HepG2 (cell line): ENCODE data around the gene UTP4. TPM values are rescaled to one million over a fixed set of nuclear protein-coding genes. Genes with fewer than 3 reads are reported as not detected.

Source experiments
- ATF7-NPFF ChIP-seq: sonication (generic); formaldehyde crosslinking; IDR thresholded peaks from 2 replicates; pipeline ENCODE4 v1.8.1; 2023; ENCODE audit warnings: mild to moderate bottlenecking, low read depth, missing genetic modification reagents, moderate library complexity
- BRD4 ChIP-seq: sonication (generic); formaldehyde crosslinking; IDR thresholded peaks from 2 replicates; pipeline ENCODE4 v1.4.0; 2020; ENCODE audit warnings: missing genetic modification reagents
- CEBPG ChIP-seq: IDR thresholded peaks from 2 replicates; pipeline ENCODE4 v1.6.1; 2016
- CHCHD3 ChIP-seq: sonication (generic); formaldehyde crosslinking; IDR thresholded peaks from 2 replicates; pipeline ENCODE4 v1.8.0; 2022; ENCODE audit warnings: mild to moderate bottlenecking, missing genetic modification reagents, moderate library complexity
- HMG20A ChIP-seq: IDR thresholded peaks from 2 replicates; pipeline ENCODE4 v1.6.1; 2016; ENCODE audit warnings: borderline replicate concordance
- IKZF4 ChIP-seq: sonication (generic); formaldehyde crosslinking; IDR thresholded peaks from 2 replicates; pipeline ENCODE4 v1.5.1; 2020; ENCODE audit warnings: borderline replicate concordance, mild to moderate bottlenecking, low read depth, missing genetic modification reagents; ENCODE audit errors: not compliant biosample characterization
- MAFF ChIP-seq: IDR thresholded peaks from 2 replicates; pipeline ENCODE4 v1.6.1; 2011; ENCODE audit warnings: low read depth, low read length, improper control_type of control experiment
- MED13 ChIP-seq: sonication (generic); formaldehyde crosslinking; IDR thresholded peaks from 2 replicates; pipeline ENCODE4 v1.5.0; 2020; ENCODE audit warnings: missing genetic modification reagents
- MLLT10 ChIP-seq: sonication (generic); formaldehyde crosslinking; IDR thresholded peaks from 2 replicates; pipeline ENCODE4 v1.4.0; 2020; ENCODE audit warnings: missing genetic modification reagents
- MZF1 ChIP-seq: sonication (generic); formaldehyde crosslinking; IDR thresholded peaks from 2 replicates; pipeline ENCODE4 v1.8.1; 2023; ENCODE audit warnings: mild to moderate bottlenecking, missing genetic modification reagents, borderline replicate concordance
- PHF20 ChIP-seq: sonication (generic); formaldehyde crosslinking; IDR thresholded peaks from 2 replicates; pipeline ENCODE4 v1.5.0; 2020; ENCODE audit warnings: mild to moderate bottlenecking, missing genetic modification reagents
- PHF8 ChIP-seq: sonication (generic); formaldehyde crosslinking; IDR thresholded peaks from 2 replicates; pipeline ENCODE4 v1.5.0; 2020; ENCODE audit warnings: missing genetic modification reagents
- RFX3 ChIP-seq: IDR thresholded peaks from 2 replicates; pipeline ENCODE4 v1.6.1; 2016; ENCODE audit warnings: missing biosample characterization, missing genetic modification reagents
- ZKSCAN1 ChIP-seq: fragments of 150-350 bp; IDR thresholded peaks from 2 replicates; pipeline ENCODE4 v1.6.1; 2014; ENCODE audit warnings: low read length
- ZNF552 ChIP-seq: sonication (generic); formaldehyde crosslinking; IDR thresholded peaks from 2 replicates; pipeline ENCODE4 v1.9.0; 2022; ENCODE audit warnings: missing genetic modification reagents, mild to moderate bottlenecking, borderline replicate concordance
- ZNF709 ChIP-seq: sonication (generic); formaldehyde crosslinking; IDR thresholded peaks from 2 replicates; pipeline ENCODE4 v1.5.0; 2020; ENCODE audit warnings: mild to moderate bottlenecking, missing genetic modification reagents
- ZNF782 ChIP-seq: sonication (generic); formaldehyde crosslinking; IDR thresholded peaks from 2 replicates; pipeline ENCODE4 v1.4.0; 2020; ENCODE audit warnings: missing genetic modification reagents, mild to moderate bottlenecking, borderline replicate concordance
- ZSCAN20 ChIP-seq: sonication (generic); formaldehyde crosslinking; IDR thresholded peaks from 2 replicates; pipeline ENCODE4 v1.4.0; 2020; ENCODE audit warnings: missing genetic modification reagents, mild to moderate bottlenecking, borderline replicate concordance
- polyA plus RNA-seq, 8 experiments: library from polyadenylated mRNA; depleted of rRNA in 3 of 8; stranded (reverse) in 7 of 8; unstranded in 1 of 8; fragments of >200 nt; fragmentation: Illumina TruSeq in 4 of 8; extraction: Trizol in 4 of 8; gene quantifications; 2 replicates each; pipeline versions ENCODE4 v1.2.1 to v1.2.3, GENCODE V29; 2011 to 2016; ENCODE audit warnings: low read depth in 4 of 8, missing spikeins in 1 of 8, mixed read lengths in 1 of 8; ENCODE audit not compliant: insufficient read depth in 1 of 8
- total RNA-seq, 5 experiments: library from RNA; depleted of rRNA; stranded (reverse); fragments of >200 nt; fragmentation: Illumina TruSeq; extraction: Trizol; gene quantifications; 2 replicates each; pipeline ENCODE4 v1.2.3, GENCODE V29; 2016; ENCODE audit warnings: low read depth in 1 of 5
- TF ChIP-seq, protein P1 (sequence below): sonication (generic); formaldehyde crosslinking; IDR thresholded peaks from 2 replicates; pipeline ENCODE4 v1.5.0; 2020; ENCODE audit warnings: mild to moderate bottlenecking, missing genetic modification reagents
- TF ChIP-seq, protein P2 (sequence below): sonication (generic); formaldehyde crosslinking; IDR thresholded peaks from 2 replicates; pipeline ENCODE4 v1.4.0; 2020; ENCODE audit warnings: mild to moderate bottlenecking, missing genetic modification reagents
- TF ChIP-seq, protein P3 (sequence below): sonication (generic); formaldehyde crosslinking; IDR thresholded peaks from 2 replicates; pipeline ENCODE4 v1.5.0; 2020; ENCODE audit warnings: missing genetic modification reagents
- TF ChIP-seq, protein P4 (sequence below): IDR thresholded peaks from 2 replicates; pipeline ENCODE4 v1.6.1; 2016; ENCODE audit warnings: low read depth

The UTP4 gene
- total and polyA plus RNA-seq, 2 of the 13 experiments (the other 11 are each of a cell fraction or from before 2014, with no cell fraction given) = 30.0 to 85.8 TPM

DNA sequence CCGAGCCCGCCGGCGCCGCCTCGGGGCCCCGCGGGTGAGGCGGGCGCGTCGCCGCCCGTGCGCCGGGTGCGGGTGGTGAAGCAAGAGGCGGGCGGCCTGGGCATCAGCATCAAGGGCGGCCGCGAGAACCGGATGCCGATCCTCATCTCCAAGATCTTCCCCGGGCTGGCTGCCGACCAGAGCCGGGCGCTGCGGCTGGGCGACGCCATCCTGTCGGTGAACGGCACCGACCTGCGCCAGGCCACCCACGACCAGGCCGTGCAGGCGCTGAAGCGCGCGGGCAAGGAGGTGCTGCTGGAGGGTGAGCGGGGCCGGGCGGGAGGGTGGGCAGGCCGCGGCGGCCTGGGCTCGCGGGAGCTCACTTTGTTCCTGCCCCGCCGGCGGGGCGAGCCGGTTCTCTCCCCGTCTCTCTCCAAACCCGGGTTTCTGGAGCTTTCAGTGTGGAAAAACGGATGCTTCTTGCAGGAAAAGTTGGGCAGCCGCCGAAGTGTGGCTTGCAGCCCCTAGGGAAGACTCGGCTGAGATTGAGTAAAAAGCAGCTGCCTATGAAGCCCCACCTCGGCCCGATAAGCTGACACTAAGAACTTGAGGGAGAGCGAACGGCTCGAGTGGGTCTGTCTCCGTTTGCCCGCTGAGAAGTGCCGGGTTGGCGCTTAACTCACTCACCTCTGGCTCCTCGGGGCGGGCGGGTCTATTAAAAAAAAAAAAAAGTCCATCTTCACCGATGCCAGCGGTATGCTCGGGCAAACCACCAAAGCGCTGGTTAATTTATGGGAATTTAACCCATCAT, 55.2 kb downstream of the UTP4 start (continued):
- TF ChIP-seq, protein P1, sequence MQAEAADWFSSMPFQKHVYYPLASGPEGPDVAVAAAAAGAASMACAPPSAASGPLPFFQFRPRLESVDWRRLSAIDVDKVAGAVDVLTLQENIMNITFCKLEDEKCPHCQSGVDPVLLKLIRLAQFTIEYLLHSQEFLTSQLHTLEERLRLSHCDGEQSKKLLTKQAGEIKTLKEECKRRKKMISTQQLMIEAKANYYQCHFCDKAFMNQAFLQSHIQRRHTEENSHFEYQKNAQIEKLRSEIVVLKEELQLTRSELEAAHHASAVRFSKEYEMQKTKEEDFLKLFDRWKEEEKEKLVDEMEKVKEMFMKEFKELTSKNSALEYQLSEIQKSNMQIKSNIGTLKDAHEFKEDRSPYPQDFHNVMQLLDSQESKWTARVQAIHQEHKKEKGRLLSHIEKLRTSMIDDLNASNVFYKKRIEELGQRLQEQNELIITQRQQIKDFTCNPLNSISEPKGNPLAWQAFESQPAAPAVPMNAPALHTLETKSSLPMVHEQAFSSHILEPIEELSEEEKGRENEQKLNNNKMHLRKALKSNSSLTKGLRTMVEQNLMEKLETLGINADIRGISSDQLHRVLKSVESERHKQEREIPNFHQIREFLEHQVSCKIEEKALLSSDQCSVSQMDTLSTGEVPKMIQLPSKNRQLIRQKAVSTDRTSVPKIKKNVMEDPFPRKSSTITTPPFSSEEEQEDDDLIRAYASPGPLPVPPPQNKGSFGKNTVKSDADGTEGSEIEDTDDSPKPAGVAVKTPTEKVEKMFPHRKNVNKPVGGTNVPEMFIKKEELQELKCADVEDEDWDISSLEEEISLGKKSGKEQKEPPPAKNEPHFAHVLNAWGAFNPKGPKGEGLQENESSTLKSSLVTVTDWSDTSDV (CRISPR knock-in tag) = 0 out of 2 replicates have a peak, but pooled peaks have one; percentile 9
- TF ChIP-seq, protein P2, sequence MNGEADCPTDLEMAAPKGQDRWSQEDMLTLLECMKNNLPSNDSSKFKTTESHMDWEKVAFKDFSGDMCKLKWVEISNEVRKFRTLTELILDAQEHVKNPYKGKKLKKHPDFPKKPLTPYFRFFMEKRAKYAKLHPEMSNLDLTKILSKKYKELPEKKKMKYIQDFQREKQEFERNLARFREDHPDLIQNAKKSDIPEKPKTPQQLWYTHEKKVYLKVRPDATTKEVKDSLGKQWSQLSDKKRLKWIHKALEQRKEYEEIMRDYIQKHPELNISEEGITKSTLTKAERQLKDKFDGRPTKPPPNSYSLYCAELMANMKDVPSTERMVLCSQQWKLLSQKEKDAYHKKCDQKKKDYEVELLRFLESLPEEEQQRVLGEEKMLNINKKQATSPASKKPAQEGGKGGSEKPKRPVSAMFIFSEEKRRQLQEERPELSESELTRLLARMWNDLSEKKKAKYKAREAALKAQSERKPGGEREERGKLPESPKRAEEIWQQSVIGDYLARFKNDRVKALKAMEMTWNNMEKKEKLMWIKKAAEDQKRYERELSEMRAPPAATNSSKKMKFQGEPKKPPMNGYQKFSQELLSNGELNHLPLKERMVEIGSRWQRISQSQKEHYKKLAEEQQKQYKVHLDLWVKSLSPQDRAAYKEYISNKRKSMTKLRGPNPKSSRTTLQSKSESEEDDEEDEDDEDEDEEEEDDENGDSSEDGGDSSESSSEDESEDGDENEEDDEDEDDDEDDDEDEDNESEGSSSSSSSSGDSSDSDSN (CRISPR knock-in tag) = peak; percentile 65
- TF ChIP-seq PHF20 (CRISPR knock-in tag) (no peak), MLLT10 (no peak), CEBPG (CRISPR knock-in tag) (no peak; the same call in 1 of the 2 replicates), MZF1 (no peak), RFX3 (no peak), HMG20A (no peak), ZKSCAN1 (no peak), ATF7-NPFF (CRISPR knock-in tag) (peak; percentile 24; the same call in 1 of the 2 replicates), ZNF782 (CRISPR knock-in tag) (no peak), BRD4 (no peak), PHF8 (CRISPR knock-in tag) (peak; percentile 0; the same call in 1 of the 2 replicates), MED13 (CRISPR knock-in tag) (no peak), ZNF709 (CRISPR knock-in tag) (no peak), ZSCAN20 (CRISPR knock-in tag) (0 out of 2 replicates have a peak, but pooled peaks have one; percentile 28), IKZF4 (CRISPR knock-in tag) (no peak), MAFF (no peak), ZNF552 (CRISPR knock-in tag) (no peak), CHCHD3 (CRISPR knock-in tag) (no peak; the same call in 1 of the 2 replicates)
- TF ChIP-seq, protein P3, sequence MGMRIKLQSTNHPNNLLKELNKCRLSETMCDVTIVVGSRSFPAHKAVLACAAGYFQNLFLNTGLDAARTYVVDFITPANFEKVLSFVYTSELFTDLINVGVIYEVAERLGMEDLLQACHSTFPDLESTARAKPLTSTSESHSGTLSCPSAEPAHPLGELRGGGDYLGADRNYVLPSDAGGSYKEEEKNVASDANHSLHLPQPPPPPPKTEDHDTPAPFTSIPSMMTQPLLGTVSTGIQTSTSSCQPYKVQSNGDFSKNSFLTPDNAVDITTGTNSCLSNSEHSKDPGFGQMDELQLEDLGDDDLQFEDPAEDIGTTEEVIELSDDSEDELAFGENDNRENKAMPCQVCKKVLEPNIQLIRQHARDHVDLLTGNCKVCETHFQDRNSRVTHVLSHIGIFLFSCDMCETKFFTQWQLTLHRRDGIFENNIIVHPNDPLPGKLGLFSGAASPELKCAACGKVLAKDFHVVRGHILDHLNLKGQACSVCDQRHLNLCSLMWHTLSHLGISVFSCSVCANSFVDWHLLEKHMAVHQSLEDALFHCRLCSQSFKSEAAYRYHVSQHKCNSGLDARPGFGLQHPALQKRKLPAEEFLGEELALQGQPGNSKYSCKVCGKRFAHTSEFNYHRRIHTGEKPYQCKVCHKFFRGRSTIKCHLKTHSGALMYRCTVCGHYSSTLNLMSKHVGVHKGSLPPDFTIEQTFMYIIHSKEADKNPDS (CRISPR knock-in tag) = 0 out of 2 replicates have a peak, but pooled peaks have one; percentile 10
- TF ChIP-seq, protein P4, sequence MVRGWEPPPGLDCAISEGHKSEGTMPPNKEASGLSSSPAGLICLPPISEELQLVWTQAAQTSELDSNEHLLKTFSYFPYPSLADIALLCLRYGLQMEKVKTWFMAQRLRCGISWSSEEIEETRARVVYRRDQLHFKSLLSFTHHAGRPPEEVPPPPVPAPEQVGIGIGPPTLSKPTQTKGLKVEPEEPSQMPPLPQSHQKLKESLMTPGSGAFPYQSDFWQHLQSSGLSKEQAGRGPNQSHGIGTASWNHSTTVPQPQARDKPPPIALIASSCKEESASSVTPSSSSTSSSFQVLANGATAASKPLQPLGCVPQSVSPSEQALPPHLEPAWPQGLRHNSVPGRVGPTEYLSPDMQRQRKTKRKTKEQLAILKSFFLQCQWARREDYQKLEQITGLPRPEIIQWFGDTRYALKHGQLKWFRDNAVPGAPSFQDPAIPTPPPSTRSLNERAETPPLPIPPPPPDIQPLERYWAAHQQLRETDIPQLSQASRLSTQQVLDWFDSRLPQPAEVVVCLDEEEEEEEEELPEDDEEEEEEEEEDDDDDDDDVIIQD (CRISPR knock-in tag) = no peak
